DMS153 (cell line): Measurements from ENCODE around the gene STARD10.

Experiments used
- DNase-seq: peaks from one replicate; lab custom pipeline; 2025; lab: John Stamatoyannopoulos, UW

STARD10 gene

GRCh38 chr11:72745511-72745910, 48.3 kb downstream of the STARD10 start:
- no peak for DNase-seq

- no peak for DNase-seq
Measured at GRCh38 chr11:72744474-72744873, 49.4 kb downstream of the STARD10 start.

- DNase-seq, result no peak
Measured at GRCh38 chr11:72743321-72744221, 50.3 kb downstream of the STARD10 start.

- no peak for DNase-seq
Measured at GRCh38 chr11:72742513-72743320, 51.1 kb downstream of the STARD10 start.

GRCh38 chr11:72741849-72742512, 51.9 kb downstream of the STARD10 start:
- no peak for DNase-seq

- no peak for DNase-seq
Measured at GRCh38 chr11:72741429-72741833, 52.4 kb downstream of the STARD10 start.

- no peak for DNase-seq
Measured at GRCh38 chr11:72740562-72741428, 53.1 kb downstream of the STARD10 start.

GRCh38 chr11:72740060-72740424, 53.8 kb downstream of the STARD10 start:
- DNase-seq, result no peak

- DNase-seq, result no peak
Measured at GRCh38 chr11:72739240-72740059, 54.4 kb downstream of the STARD10 start.

- no peak for DNase-seq
Measured at GRCh38 chr11:72738199-72739141, 55.4 kb downstream of the STARD10 start.

- no peak for DNase-seq
Measured at GRCh38 chr11:72737336-72737735, 56.5 kb downstream of the STARD10 start.

- DNase-seq, result no peak
Measured at GRCh38 chr11:72736452-72737069, 57.3 kb downstream of the STARD10 start.

GRCh38 chr11:72735495-72736027, 58.3 kb downstream of the STARD10 start:
- no peak for DNase-seq

GRCh38 chr11:72732329-72732728, 61.5 kb downstream of the STARD10 start:
- DNase-seq, result no peak

- no peak for DNase-seq
Measured at GRCh38 chr11:72730737-72731136, 63.1 kb downstream of the STARD10 start.

GRCh38 chr11:72730243-72730642, 63.6 kb downstream of the STARD10 start:
- no peak for DNase-seq

GRCh38 chr11:72727521-72727920, 66.3 kb downstream of the STARD10 start:
- no peak for DNase-seq

- no peak for DNase-seq
Measured at GRCh38 chr11:72726266-72727220, 67.3 kb downstream of the STARD10 start.
